ENCODE measurements around the gene EML6.

- no peak for TF ChIP-seq SMC3 (IDR thresholded peaks at IDR 0.05; ENCODE audit: borderline replicate concordance, low read length)
- no peak for TF ChIP-seq ZBTB4 (CRISPR knock-in tag; IDR thresholded peaks at IDR 0.05)
- TF ChIP-seq FOXM1 (IDR thresholded peaks at IDR 0.05; ENCODE audit: low read depth, low read length) = no peak
- TF ChIP-seq SUZ12 (IDR thresholded peaks at IDR 0.05; ENCODE audit: unreplicated experiment) = no peak
- TF ChIP-seq REST (IDR thresholded peaks at IDR 0.05; ENCODE audit: low read depth, low read length) = no peak
- TF ChIP-seq POLR2AphosphoS5 (IDR thresholded peaks at IDR 0.05; ENCODE audit: low read length) = no peak
- TF ChIP-seq RAD21 (IDR thresholded peaks at IDR 0.05; ENCODE audit: insufficient read depth, low read depth, low read length) = no peak
- no peak for TF ChIP-seq CTCF (IDR thresholded peaks at IDR 0.05 in 2 of 3, conservative IDR thresholded peaks at IDR 0.05 in 1 of 3; ENCODE audit: control insufficient read depth in 2 of 3, extremely low read depth in 1 of 3, insufficient read depth in 1 of 3, low read depth in 3 of 3, low read length in 3 of 3)
- no peak for TF ChIP-seq ZBTB11 (CRISPR knock-in tag; IDR thresholded peaks at IDR 0.05)
- no peak for TF ChIP-seq SMARCA5 (IDR thresholded peaks at IDR 0.05)
- no peak for TF ChIP-seq CREB1 (IDR thresholded peaks at IDR 0.05; ENCODE audit: low read depth)
- TF ChIP-seq BHLHE40 (IDR thresholded peaks at IDR 0.05; ENCODE audit: borderline replicate concordance in 1 of 2, low read depth in 2 of 2, low read length in 1 of 2) = no peak
Measured at GRCh38 chr2:54701029-54701428, 22.4 kb upstream of the EML6 start.

Measured in GM12878 (cell line).